NCI-H524 treated with DMSO at 0.1 percent for 48 hours (cell line): ENCODE results near the gene HPS3.

ENCODE experiments used
- DNase-seq: peaks from one replicate; lab custom pipeline; 2025; lab: John Stamatoyannopoulos, UW

The HPS3 gene

DNA sequence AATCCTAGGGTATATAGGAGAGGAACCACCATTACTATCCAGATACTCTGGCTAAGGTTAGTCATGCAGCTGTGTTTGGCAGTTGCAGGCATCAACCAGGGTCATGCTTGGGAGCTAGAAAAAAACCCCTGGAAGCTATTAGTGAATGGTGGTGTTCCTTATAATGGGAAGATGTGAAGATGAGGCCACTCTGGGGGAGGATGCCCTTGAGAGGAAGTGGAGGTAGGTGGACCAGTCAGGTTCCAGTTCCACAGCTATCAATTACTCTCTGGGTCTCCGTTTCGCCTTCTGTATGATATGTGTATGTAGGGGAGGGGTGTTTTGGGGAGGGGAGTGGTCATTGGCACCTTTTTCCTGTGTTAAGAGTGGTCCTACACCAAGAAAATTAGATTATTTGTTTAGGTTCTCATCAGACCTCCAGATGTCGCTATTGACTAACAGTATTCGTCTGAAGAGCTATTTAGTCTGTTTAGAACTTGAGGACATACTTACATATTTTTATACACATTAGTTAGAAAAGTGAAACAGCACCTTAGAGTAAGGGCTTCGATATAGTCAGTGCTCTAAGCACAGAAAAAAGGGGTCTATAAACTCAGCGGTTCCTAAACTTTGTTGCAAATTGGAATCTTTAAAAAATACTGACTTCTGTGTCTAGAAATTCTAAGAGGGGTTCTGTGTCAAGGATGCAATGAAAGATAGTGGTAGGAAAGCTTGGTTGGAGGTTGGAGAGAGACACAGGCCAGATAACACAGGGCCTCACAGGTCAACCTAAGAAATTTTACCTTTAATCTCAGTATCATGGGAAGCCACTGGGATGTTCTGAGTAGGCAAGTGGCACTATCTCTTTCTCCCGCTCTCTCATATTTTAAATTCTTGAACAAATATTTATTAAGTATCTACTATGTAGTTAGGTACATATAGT, 9.1 kb upstream of the HPS3 start:
- no peak for DNase-seq

DNA sequence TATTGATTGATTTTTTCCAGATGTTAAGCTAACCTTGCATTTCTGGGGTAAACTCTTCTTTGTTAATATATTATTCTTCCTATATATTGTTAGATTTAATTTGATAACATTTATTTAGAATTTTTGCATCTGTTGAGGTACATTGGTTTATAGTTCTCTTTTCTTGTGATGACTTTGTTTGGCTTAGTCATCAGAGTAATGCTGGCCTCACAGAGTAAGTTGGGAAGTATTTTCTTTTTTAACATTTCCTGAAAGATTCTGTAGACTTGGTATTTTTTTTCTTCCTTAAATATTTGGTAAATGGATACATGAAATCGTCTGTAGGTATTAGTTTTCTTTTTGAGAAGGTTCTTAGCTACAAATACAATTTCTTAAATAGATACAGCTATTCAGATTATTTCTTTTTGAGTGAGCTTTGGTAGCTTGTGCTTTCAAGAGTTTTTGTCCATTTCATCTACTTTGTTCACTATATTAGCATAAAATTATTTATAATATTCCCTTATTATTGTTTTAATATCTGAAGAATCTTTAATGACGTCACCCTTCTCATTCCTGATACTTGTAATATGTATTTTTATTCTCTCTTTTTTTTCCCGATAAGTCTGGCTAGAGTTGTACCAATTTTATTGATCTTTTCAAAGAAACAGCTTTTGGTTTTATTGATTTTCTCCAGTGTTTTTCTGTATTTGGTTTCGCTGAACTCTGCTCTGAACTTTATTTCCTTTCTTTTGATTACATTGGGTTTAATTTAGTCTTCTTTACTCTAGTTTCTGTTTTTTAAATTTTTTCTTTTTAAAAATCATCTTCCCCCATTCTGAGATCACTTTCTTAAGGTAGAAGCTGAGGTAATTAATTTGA, 6.5 kb upstream of the HPS3 start:
- no peak for DNase-seq

GRCh38 chr3:149128821-149129220, 617 bp upstream of the HPS3 start:
- DNase-seq = no peak

DNA sequence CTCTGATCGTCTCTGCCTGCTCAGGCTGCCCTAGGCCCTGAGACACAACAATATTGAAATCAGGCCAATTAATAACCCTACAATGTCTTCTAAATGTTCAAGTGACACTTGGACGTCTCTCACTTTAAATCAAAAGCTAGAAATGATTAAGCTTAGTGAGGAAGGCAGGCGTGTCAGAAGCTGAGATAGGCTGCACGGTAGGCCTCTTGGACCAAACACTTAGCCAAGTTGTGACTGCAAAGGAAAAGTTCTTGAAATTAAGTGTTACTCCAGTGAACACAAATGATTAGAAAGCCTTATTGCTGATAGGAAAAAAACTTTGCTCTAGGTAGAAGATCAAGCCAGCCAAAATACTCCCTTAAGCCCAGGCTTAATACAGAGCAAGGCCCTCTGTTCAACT, 2.2 kb downstream of the HPS3 start:
- DNase-seq = no peak

DNA sequence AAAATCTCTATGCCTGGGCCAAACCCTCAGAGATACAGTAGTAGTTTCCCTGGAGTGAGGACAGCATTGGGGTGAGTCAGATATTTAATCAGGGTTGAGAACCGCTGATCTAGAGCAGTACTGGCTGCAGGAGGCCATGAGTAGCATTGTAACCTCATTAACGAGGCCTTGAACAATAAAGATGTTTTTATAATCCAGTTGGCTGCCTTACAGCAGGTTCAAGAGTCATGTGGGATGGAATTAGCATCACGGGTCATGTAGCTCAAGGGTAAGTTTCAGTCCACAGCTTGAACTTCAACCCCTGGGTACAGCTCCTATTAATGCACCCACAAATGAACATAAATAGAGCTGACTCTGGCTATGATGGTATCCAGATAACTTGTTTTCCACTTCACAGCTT, 5.1 kb downstream of the HPS3 start:
- no peak for DNase-seq

- no peak for DNase-seq
Observed at GRCh38 chr3:149142682-149143081, 13.2 kb downstream of the HPS3 start.

DNA sequence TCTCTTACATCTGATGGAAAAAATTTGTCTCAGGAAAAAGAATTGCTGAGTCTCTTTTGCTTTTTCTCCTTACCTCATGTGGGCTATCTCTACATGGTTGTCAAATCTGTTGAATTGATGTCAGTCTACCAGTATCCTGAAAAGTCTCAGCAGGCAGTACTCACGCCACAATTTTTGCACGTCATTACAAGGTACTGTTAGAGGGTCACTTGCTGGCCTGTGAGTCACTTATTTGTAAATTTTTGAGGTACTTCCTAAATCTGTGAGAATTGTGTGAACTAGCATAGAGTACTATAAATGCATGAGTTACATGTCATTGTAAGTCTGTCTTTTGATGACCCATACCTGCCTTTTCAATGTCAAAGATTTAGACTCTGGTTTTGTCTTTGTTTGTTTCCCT, 15.9 kb downstream of the HPS3 start:
- DNase-seq = no peak

GRCh38 chr3:149145974-149146373, 16.5 kb downstream of the HPS3 start:
- DNase-seq = no peak

DNA sequence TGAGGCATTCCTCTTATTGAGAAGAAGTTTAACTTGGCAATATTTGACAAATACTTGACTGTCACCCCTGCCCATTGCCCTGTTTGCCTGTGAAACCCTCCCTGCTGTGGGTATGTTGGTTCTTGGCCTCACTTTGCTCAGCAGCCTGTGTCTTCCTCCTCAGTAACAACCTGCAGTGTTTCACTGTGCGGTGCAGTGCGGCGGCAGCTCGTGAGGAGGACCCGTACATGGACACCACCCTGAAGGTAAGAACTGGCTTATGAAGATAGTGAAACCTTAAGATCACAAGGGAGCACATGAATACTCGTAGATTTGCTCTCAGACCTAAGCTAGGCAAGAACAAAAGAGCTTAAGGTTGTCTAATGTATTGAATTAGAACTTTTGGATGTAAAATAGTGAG, 21.0 kb downstream of the HPS3 start:
- no peak for DNase-seq

DNA sequence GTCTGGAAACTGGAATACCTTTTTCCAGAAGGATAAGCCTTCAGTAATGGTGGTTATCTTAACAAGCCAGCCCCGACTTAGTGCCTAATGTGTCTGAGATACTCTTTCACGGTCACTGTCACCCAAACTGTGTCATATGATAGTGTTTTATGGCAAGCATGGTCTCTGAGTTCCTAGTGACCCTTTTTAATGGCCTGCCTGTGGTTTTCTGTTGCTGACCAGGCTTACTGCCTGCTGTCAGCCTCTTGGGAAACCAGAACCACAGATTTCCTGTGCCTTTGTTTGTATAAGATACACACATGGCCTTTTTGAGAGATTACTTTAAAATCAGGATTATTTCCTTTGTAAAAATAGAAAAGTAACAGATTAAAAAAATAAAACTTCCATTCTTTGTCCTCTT, 22.4 kb downstream of the HPS3 start:
- DNase-seq = no peak

- no peak for DNase-seq
Observed at GRCh38 chr3:149152420-149152819, 23.0 kb downstream of the HPS3 start.

DNA sequence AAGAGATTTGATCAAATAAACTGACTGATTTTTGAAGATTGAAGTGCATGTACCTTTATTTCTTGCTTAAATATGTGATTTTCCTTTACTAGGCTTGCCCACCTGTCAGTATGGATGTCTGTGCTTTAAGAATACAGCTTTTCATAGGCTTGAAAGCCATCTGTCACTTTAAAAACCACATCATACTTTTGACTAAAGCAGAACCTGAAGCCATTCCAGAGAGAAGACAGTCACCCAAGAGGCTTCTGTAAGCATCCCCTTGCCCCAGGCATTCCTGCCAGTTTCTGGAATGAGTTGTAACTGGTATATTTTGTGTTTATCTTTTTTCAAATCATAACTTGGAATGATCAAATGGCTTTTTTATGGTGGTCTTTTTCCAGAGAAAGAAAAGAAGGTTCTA, 24.0 kb downstream of the HPS3 start:
- no peak for DNase-seq

- no peak for DNase-seq
Observed at GRCh38 chr3:149160754-149161300, 31.4 kb downstream of the HPS3 start.

DNA sequence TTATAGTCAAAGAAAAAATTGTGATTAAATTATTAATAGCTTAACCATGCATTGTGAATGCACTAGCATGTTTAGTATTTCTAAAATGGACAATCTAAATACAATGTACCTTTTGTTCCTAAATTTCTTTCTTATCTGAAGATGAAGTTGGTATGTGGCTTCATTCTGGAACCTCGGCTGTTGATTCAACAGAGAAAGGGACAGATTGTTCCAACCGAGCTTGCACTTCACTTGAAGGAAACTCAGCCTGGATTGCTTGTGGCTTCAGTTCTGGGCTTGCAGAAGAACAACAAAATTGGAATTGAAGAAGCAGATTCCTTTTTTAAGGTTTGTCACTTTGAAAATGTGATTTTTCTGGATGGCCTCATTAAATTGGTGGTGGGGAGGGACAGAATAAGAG, 32.6 kb downstream of the HPS3 start:
- no peak for DNase-seq

- DNase-seq = no peak
Observed at GRCh38 chr3:149163066-149163465, 33.6 kb downstream of the HPS3 start.

- DNase-seq = peak; percentile 52
Observed at GRCh38 chr3:149167898-149168297, 38.5 kb downstream of the HPS3 start.

DNA sequence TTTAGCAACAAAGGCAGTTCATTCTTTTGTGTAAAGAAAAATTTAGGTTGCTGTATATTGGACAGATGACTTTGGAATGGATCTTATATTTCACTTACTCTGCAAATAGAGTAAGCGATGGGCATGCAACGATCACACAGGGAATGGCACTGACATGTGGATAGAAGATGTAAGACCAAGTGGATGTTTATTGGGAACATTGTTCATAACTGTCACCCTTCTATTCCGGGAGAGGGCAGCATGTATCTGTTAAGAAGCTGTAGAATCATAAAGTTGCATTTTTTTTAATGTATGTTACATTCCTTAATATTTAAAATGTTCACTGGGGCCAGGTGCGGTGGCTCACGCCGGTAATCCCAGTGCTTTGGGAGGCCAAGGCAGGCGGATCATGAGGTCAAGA, 41.2 kb downstream of the HPS3 start:
- DNase-seq = no peak

DNA sequence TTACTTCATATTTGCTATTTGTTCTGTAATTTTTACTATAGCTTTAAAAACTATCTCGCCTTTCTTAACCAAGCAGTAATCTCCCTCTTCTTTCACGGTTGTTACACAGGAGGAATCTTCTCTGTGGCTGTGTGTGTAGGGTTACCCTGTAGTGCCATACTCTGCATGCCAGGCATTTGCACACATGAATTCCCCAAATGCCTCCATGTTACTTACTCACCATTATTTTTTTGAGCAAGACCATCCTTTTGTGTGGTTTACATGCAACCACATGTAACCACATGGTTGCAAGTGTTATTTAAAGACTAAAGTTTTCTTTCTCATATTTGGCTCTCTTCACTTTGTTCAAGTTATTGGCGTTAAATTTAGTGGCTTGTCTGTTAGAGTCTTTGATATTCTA, 45.5 kb downstream of the HPS3 start:
- DNase-seq = no peak

- DNase-seq = no peak
Observed at GRCh38 chr3:149177122-149177521, 47.7 kb downstream of the HPS3 start.

GRCh38 chr3:149179220-149179619, 49.8 kb downstream of the HPS3 start:
- no peak for DNase-seq

- no peak for DNase-seq
Observed at GRCh38 chr3:149180057-149180573, 50.7 kb downstream of the HPS3 start.

DNA sequence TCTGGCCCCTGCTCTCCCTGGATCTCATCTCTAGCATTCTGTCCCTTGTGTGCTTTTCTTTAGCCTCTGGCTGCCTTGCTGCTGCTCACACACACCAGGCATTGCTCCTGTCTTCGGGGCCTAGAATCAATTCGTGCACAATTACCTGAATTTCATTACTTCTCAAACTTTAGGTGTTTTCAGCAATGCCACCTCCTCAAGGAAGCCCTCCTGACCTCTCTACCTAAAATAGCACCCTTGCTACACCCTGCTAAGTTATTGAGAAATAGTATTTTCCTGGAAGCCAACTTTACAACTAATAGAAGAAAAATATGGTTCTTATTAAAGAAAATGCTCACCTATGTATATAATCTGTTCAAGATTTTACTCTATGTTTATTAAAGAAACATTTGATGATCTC, 51.7 kb downstream of the HPS3 start:
- no peak for DNase-seq

DNA sequence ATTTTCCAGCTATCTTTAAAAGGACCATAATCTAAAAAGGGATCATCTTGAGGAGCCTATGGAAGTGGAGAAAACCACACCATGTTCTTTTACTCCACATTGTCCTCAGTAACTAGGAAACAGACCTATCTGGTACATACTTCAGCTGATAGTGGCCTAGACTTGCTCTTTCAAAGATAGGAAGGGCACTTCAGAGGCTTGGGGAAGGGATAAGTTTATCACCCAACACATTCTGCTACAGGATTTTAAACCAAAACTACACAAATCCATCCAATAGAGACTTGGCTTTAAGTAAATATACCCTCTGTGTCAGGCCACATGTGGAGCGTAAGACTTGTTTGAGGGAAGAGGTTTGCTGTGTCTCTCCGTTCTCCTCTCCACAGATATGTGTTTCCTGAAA, 56.8 kb downstream of the HPS3 start:
- DNase-seq = no peak
